Measurements from ENCODE around the gene ZFPL1.

The ZFPL1 gene

DNA sequence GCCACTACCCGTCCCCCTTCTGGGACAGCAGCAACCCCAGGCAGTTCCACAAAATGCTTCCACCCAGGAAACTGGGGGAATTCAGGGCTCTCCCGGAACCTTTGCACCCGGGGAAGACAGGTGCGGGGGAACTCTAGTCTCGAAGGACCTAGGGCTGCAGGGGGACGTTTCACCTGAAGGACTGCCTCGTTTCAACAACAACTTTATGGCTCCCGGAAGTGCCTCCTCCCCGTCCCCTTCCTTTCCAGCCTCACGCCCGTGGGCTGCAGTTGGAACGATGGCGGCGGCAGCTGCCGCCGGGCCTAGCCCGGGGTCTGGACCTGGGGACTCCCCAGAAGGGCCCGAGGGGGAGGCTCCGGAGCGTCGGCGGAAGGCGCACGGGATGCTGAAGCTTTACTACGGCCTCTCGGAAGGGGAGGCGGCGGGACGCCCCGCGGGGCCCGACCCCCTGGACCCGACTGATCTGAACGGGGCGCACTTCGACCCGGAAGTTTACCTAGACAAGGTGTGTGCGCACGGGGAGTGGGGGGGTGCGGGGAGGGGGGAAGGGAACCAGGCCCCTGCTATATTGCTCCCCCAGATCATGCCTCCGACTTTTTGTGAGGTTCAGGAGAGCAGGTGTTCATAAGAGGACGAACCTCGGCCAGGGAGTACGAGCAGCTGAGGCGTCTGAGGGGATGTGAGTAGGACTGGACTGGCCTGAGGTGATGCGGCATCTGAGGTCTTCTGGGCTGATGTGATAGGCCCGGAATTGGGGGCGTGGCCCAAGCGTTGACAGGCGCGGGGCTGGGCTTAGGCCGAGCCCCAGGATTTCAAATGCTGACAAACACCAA is 12.2 kb downstream of the ZFPL1 start, which contains the start of gene VPS51:
VPS51 (plus strand) TSS at position 241 of the 833 bp plus-strand sequence; CDS start at position 278, 37 bp downstream.
- H3K4me1 ChIP-seq (ENCODE audit: insufficient read depth, low read length): peaks cover 3% of the 10 kb centered on the region; the same call in 1 of the 2 replicates
- peaks cover 13% of the 10 kb centered on the region for H3K36me3 ChIP-seq (ENCODE audit: insufficient read depth, low read length)
- peak within 1 kb of the TSS; percentile 88 for H3K9ac ChIP-seq (ENCODE audit: low read depth, low read length)
- WGBS: 1% methylated on average over 52 of the region's 52 CpGs
- H3K4me3 ChIP-seq (ENCODE audit: low read length): peak within 1 kb of the TSS; percentile 93
- H3K27me3 ChIP-seq (ENCODE audit: insufficient read depth, low read length): no peaks in the 10 kb centered on the region
- no peaks in the 10 kb centered on the region for H3K9me3 ChIP-seq (ENCODE audit: insufficient read depth, low read depth, low read length)
- peak within 1 kb of the TSS; percentile 79 for H3K27ac ChIP-seq (ENCODE audit: low read depth, low read length)

- H3K27me3 ChIP-seq (ENCODE audit: insufficient read depth, low read length): no peaks in the 10 kb centered on the region
- H3K9ac ChIP-seq (ENCODE audit: low read depth, low read length): no peak overlapping the region
- H3K27ac ChIP-seq (ENCODE audit: low read depth, low read length): no peak overlapping the region
- 69% methylated on average over 7 of the region's 8 CpGs for WGBS
- peaks cover 13% of the 10 kb centered on the region for H3K36me3 ChIP-seq (ENCODE audit: insufficient read depth, low read length)
- no peaks in the 10 kb centered on the region for H3K9me3 ChIP-seq (ENCODE audit: insufficient read depth, low read depth, low read length)
- H3K4me1 ChIP-seq (ENCODE audit: insufficient read depth, low read length): peaks cover 3% of the 10 kb centered on the region; the same call in 1 of the 2 replicates
- peak overlapping the region; percentile 93 for H3K4me3 ChIP-seq (ENCODE audit: low read length)
Measured at GRCh38 chr11:65096926-65097325, 12.9 kb downstream of the ZFPL1 start.

GRCh38 chr11:65100674-65101350 is 16.8 kb downstream of the ZFPL1 start:
- H3K27ac ChIP-seq (ENCODE audit: low read depth, low read length): no peak overlapping the region
- H3K27me3 ChIP-seq (ENCODE audit: insufficient read depth, low read length): no peaks in the 10 kb centered on the region
- 96% methylated on average over 4 of the region's 6 CpGs for WGBS
- no peak overlapping the region for H3K9ac ChIP-seq (ENCODE audit: low read depth, low read length)
- peaks cover 3% of the 10 kb centered on the region; the same call in 1 of the 2 replicates for H3K4me1 ChIP-seq (ENCODE audit: insufficient read depth, low read length)
- no peaks in the 10 kb centered on the region for H3K9me3 ChIP-seq (ENCODE audit: insufficient read depth, low read depth, low read length)
- H3K4me3 ChIP-seq (ENCODE audit: low read length): no peak overlapping the region
- peaks cover 26% of the 10 kb centered on the region for H3K36me3 ChIP-seq (ENCODE audit: insufficient read depth, low read length)

DNA sequence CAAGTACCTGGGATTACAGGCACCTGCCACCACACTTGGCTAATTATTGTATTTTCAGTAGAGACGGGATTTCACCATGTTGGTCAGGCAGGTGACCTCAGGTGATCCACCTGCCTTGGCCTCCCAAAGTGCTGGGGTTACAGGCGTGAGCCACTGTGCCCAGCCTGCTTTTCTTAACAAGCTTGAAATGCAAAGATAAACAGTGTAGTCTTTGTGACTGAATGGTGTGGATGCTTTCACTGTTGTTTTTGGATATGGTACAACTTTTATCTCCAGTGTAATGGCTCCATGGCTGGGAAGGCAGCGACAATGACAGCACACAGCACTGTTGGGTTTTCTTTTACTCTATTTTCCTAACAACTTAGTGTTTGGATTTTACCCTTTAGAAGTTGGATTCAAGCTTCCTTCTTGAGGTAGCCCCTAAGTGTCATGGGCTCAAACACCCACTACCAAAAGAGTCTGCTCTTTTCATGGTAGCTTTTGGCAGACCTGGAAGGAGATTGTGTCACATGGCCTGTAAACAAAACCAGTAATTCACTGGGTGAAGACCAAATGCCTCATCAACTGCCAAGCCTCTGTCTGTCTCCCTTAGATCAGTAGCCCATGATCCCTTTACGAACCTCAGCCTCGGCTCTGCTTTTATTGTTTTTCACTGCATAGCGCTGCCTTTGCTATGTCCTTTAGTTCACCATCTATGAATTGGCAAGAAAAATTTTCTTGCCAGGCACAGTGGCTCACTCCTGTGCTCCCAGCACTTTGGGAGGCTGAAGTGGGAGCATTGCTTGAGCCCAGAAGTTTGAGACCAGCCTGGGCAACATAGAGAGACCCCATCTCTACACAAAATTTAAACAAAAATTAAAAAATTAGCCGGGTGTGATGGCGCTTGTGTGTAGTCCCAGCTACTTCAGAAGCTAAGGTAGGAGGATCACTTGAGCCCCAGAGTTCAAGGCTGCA is 18.4 kb downstream of the ZFPL1 start:
- H3K27ac ChIP-seq (ENCODE audit: low read depth, low read length): no peak overlapping the region
- no peaks in the 10 kb centered on the region for H3K9me3 ChIP-seq (ENCODE audit: insufficient read depth, low read depth, low read length)
- H3K36me3 ChIP-seq (ENCODE audit: insufficient read depth, low read length): peaks cover 23% of the 10 kb centered on the region
- no peak overlapping the region for H3K9ac ChIP-seq (ENCODE audit: low read depth, low read length)
- no peak overlapping the region for H3K4me3 ChIP-seq (ENCODE audit: low read length)
- WGBS: 96% methylated on average over 8 of the region's 8 CpGs
- H3K4me1 ChIP-seq (ENCODE audit: insufficient read depth, low read length): no peaks in the 10 kb centered on the region
- H3K27me3 ChIP-seq (ENCODE audit: insufficient read depth, low read length): no peaks in the 10 kb centered on the region

- Histone ChIP-seq H3K9me3 (ENCODE audit: insufficient read depth, low read depth, low read length) (no peaks in the 10 kb centered on the region), H3K4me1 (ENCODE audit: insufficient read depth, low read length) (no peaks in the 10 kb centered on the region), H3K9ac (ENCODE audit: low read depth, low read length) (no peak overlapping the region), H3K27ac (ENCODE audit: low read depth, low read length) (no peak overlapping the region), H3K27me3 (ENCODE audit: insufficient read depth, low read length) (no peaks in the 10 kb centered on the region), H3K4me3 (ENCODE audit: low read length) (no peak overlapping the region), H3K36me3 (ENCODE audit: insufficient read depth, low read length) (peaks cover 17% of the 10 kb centered on the region)
Measured at GRCh38 chr11:65103476-65103875, 19.5 kb downstream of the ZFPL1 start.

DNA sequence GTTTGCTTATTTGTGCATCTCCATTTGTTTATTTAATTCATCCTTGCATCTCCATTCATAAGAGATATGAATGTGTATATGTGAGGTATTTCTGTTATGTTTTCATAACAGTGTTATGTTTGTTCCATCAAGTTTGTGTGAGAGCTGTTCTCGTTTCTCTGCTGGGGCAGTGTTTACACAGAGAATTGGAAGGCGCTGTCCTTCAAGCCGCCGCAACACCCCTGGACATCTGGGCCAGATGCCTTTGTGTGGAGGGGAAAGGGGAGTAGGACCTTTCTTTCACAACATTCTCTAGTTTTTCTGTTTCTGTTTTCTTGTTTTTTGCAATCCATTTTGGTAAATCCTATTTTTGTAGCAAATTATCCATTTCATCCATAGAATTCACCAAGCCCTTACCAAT is 20.6 kb downstream of the ZFPL1 start:
- Histone ChIP-seq H3K4me1 (ENCODE audit: insufficient read depth, low read length) (no peaks in the 10 kb centered on the region), H3K9me3 (ENCODE audit: insufficient read depth, low read depth, low read length) (no peaks in the 10 kb centered on the region), H3K4me3 (ENCODE audit: low read length) (no peak overlapping the region), H3K27ac (ENCODE audit: low read depth, low read length) (no peak overlapping the region), H3K9ac (ENCODE audit: low read depth, low read length) (no peak overlapping the region), H3K36me3 (ENCODE audit: insufficient read depth, low read length) (peaks cover 20% of the 10 kb centered on the region), H3K27me3 (ENCODE audit: insufficient read depth, low read length) (no peaks in the 10 kb centered on the region)
- WGBS: 94% methylated on average over 4 of the region's 4 CpGs

DNA sequence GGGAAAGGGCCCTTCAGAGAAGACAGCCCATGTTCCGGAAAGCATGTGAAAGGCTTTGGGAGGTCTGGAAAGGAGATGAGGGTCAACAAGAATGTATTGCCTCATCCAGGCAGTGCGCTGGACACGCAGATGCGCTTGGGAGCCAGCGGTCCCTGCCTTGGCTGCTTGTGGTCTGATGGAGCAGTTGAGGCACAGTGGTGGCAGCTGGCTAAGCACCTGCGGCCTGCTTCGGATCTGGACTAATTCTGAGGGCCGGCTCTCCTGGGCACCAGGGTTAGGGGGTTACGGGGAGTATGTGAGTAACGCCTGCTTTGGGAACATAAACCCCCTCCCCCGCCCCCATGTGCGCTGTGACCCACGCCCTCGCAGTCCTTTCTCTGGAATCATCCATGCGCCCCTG is 23.1 kb downstream of the ZFPL1 start:
- Histone ChIP-seq H3K4me1 (ENCODE audit: insufficient read depth, low read length) (peaks cover 7% of the 10 kb centered on the region; the same call in 1 of the 2 replicates), H3K27ac (ENCODE audit: low read depth, low read length) (no peak overlapping the region), H3K36me3 (ENCODE audit: insufficient read depth, low read length) (peaks cover 20% of the 10 kb centered on the region), H3K9me3 (ENCODE audit: insufficient read depth, low read depth, low read length) (no peaks in the 10 kb centered on the region), H3K9ac (ENCODE audit: low read depth, low read length) (no peak overlapping the region), H3K4me3 (ENCODE audit: low read length) (no peak overlapping the region), H3K27me3 (ENCODE audit: insufficient read depth, low read length) (no peaks in the 10 kb centered on the region)
- WGBS: 98% methylated on average over 15 of the region's 15 CpGs

- H3K4me3 ChIP-seq (ENCODE audit: low read length): no peak overlapping the region
- 96% methylated on average over 52 of the region's 52 CpGs for WGBS
- peaks cover 20% of the 10 kb centered on the region for H3K36me3 ChIP-seq (ENCODE audit: insufficient read depth, low read length)
- peaks cover 7% of the 10 kb centered on the region; the same call in 1 of the 2 replicates for H3K4me1 ChIP-seq (ENCODE audit: insufficient read depth, low read length)
- no peak overlapping the region for H3K9ac ChIP-seq (ENCODE audit: low read depth, low read length)
- no peaks in the 10 kb centered on the region for H3K9me3 ChIP-seq (ENCODE audit: insufficient read depth, low read depth, low read length)
- no peaks in the 10 kb centered on the region for H3K27me3 ChIP-seq (ENCODE audit: insufficient read depth, low read length)
- no peak overlapping the region for H3K27ac ChIP-seq (ENCODE audit: low read depth, low read length)
Measured at GRCh38 chr11:65107751-65108468, 23.9 kb downstream of the ZFPL1 start.

DNA sequence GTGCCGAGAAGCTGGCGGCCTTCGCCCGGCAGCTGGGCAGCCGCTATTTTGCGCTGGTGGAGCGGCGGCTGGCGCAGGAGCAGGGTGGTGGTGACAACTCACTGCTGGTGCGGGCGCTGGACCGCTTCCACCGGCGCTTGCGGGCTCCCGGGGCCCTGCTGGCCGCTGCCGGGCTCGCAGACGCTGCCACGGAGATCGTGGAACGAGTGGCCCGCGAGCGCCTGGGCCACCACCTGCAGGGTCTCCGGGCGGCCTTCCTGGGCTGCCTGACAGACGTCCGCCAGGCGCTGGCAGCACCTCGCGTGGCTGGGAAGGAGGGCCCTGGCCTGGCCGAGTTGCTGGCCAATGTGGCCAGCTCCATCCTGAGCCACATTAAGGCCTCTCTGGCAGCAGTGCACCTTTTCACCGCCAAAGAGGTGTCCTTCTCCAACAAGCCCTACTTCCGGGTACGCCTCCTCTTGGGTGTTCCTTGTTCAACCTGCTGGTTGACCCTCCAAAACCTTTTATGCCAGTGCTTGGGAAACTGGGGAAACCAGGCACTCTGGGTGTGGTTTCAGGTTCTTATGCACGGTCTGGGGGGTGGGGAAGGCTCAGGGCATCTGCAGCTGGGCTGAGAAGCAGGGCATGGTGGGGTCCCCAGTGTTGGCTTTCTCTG is 24.6 kb downstream of the ZFPL1 start:
- 96% methylated on average over 38 of the region's 38 CpGs for WGBS
- Histone ChIP-seq H3K4me1 (ENCODE audit: insufficient read depth, low read length) (peaks cover 7% of the 10 kb centered on the region; the same call in 1 of the 2 replicates), H3K9ac (ENCODE audit: low read depth, low read length) (no peak overlapping the region), H3K9me3 (ENCODE audit: insufficient read depth, low read depth, low read length) (no peaks in the 10 kb centered on the region), H3K36me3 (ENCODE audit: insufficient read depth, low read length) (peaks cover 17% of the 10 kb centered on the region), H3K4me3 (ENCODE audit: low read length) (no peak overlapping the region), H3K27me3 (ENCODE audit: insufficient read depth, low read length) (no peaks in the 10 kb centered on the region), H3K27ac (ENCODE audit: low read depth, low read length) (no peak overlapping the region)

Data from HUES64 (cell line).